Gastroesophageal sphincter (tissue), 4 donors: Measurements from ENCODE around the gene WWC1. TPM values are rescaled to one million over a fixed set of nuclear protein-coding genes. Genes with fewer than 3 reads are reported as not detected.

Experiments used
- ATAC-seq: fragments of 150-250 bp; one replicate; pipeline ENCODE4 v1.9.1; 2016; ENCODE audit warnings: mild to moderate bottlenecking, moderate library complexity
- H3K27ac ChIP-seq, 4 donors: fragments of 200-600 bp; sonication (generic) in 3 of 4; 1 replicate in 3 of 4; 2 replicates in 1 of 4; pipeline ENCODE4 v1.5.1; 2016 to 2019
- H3K27me3 ChIP-seq: fragments of 200-600 bp; sonication (generic); one replicate; pipeline ENCODE4 v1.5.1; 2019
- H3K36me3 ChIP-seq, 2 donors: fragments of 200-600 bp; sonication (generic); one replicate each; pipeline ENCODE4 v1.5.1; 2019; ENCODE audit warnings: control low read depth in 1 of 2
- H3K4me1 ChIP-seq, 3 donors: fragments of 200-600 bp; sonication (generic); 1 replicate in 2 of 3; 2 replicates in 1 of 3; pipeline ENCODE4 v1.5.1; 2016 to 2019; ENCODE audit warnings: control low read depth in 2 of 3
- H3K4me3 ChIP-seq, 2 donors: fragments of 200-600 bp; sonication (generic); one replicate each; pipeline ENCODE4 v1.5.1; 2019; ENCODE audit warnings: mild to moderate bottlenecking in 1 of 2, moderate library complexity in 1 of 2
- H3K9me3 ChIP-seq, 3 donors: fragments of 200-600 bp; sonication (generic); one replicate each; pipeline ENCODE4 v1.5.1; 2017 to 2019; ENCODE audit warnings: control low read depth in 2 of 3
- EP300 ChIP-seq: sonication (generic); formaldehyde crosslinking; IDR thresholded peaks from one replicate; pipeline ENCODE4 v1.6.1; 2017; ENCODE audit warnings: antibody characterized with exemption, mild to moderate bottlenecking
- POLR2A ChIP-seq, 2 donors: fragments of 450-650 bp; IDR thresholded peaks; one replicate each; pipeline ENCODE4 v1.6.1; 2017; ENCODE audit warnings: antibody characterized with exemption in 2 of 2, mild to moderate bottlenecking in 2 of 2, moderate library complexity in 1 of 2
- POLR2AphosphoS5 ChIP-seq: sonication (generic); formaldehyde crosslinking; IDR thresholded peaks from one replicate; pipeline ENCODE4 v1.6.1; 2017; ENCODE audit warnings: antibody characterized with exemption
- WGBS, 2 donors: methylation state at CpG; one replicate each; pipeline ENCODE4 v1.1.5; 2018; ENCODE audit warnings: low coverage in 1 of 2; 5-methylcytosine and 5-hydroxymethylcytosine counted together
- total RNA-seq, 4 donors: library from RNA; depleted of rRNA; stranded (reverse); fragments of >200 nt; gene quantifications; one replicate each; pipeline ENCODE4 v1.1.0, GENCODE V29; 2016
- TF ChIP-seq, protein P1 (sequence below), 4 experiments: fragments of 200-600 bp in 2 of 4; fragments of 450-650 bp in 2 of 4; sonication (generic) in 1 of 4; IDR thresholded peaks; one replicate each; pipeline ENCODE4 v1.5.1; 2017 to 2019; ENCODE audit warnings: antibody characterized with exemption in 4 of 4, mild to moderate bottlenecking in 2 of 4, moderate library complexity in 2 of 4

The WWC1 gene
- total RNA-seq, 4 donors from 2014 or later = 0.67 to 6.9 (median 3.8) TPM

DNA sequence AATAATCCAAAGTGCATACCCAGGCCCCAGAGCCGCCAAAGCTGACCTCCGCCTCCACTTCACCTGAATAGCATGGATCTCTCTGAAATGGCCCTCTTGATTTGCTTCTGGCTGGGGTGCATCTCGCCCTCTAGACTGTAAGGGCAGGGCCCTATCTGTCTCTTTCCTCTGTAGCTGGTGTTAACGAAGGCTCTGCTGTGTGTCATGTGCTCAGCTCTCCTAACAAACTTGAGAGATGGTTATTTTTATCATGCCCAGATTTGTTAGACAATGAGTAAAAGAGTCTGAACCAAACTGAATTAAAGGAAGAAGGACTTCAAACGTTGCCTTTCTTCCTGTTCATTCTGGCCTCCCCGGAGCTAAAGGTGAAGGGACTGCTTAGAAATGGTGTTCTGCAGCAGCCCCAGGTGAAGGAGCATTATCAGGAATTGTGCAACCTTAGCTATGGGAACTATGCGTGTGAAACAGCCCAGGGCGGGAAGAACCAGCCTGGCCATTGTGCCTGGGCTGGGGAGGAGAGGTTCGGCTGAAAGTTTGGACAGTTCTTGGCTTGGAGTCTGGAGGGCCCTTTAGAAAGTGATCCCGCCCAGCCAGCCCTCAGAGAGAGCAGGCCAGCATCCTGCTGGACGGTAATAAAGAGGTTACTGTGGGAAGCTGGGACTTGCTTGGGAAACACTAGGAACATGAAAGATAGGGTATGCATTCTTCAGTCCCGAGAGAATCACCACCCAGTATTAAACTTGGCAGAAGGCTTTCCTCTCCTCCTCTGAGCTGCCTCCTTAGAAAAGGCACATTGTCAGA is 73.5 kb downstream of the WWC1 start:
- no peaks in the 10 kb centered on the region for H3K4me1 ChIP-seq
- H3K36me3 ChIP-seq = no peaks in the 10 kb centered on the region
- no peak overlapping the region for H3K27ac ChIP-seq
- peaks cover 3% of the 10 kb centered on the region for H3K27me3 ChIP-seq
- TF ChIP-seq POLR2A (IDR thresholded peaks at IDR 0.05) (no peak), EP300 (no peak), POLR2AphosphoS5 (no peak)
- TF ChIP-seq, protein P1, sequence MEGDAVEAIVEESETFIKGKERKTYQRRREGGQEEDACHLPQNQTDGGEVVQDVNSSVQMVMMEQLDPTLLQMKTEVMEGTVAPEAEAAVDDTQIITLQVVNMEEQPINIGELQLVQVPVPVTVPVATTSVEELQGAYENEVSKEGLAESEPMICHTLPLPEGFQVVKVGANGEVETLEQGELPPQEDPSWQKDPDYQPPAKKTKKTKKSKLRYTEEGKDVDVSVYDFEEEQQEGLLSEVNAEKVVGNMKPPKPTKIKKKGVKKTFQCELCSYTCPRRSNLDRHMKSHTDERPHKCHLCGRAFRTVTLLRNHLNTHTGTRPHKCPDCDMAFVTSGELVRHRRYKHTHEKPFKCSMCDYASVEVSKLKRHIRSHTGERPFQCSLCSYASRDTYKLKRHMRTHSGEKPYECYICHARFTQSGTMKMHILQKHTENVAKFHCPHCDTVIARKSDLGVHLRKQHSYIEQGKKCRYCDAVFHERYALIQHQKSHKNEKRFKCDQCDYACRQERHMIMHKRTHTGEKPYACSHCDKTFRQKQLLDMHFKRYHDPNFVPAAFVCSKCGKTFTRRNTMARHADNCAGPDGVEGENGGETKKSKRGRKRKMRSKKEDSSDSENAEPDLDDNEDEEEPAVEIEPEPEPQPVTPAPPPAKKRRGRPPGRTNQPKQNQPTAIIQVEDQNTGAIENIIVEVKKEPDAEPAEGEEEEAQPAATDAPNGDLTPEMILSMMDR (IDR thresholded peaks at IDR 0.05) = no peak
- H3K9me3 ChIP-seq = no peaks in the 10 kb centered on the region
- 51 to 69% methylated on average over 6 to 8 of the region's 12 CpGs for WGBS, 2 donors
- H3K4me3 ChIP-seq = no peak overlapping the region
- ATAC-seq = no peak

DNA sequence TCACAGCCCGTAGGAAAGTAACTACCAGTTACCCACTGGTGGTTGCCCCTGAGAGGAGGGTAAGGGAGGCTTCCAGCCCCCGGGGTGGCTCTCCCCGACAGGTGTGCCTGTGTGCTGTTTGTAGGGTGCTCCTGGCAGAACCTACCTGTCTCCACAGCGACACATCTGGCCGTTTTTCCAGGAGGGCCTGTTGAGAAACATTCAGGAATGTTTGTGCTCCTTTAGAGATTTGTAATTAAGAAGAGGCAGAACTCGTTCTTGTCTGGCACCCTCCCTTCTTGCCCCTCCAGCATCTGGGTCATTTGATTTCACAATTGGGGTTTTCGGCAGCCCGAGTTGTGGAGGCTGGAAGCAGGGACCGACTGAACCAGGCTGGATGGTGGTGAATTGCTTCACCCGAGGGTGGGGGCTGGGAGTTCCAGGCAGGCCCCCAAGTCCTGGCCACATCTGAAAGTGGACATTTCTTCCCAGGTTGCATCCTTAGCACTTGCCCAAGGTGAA is 74.2 kb downstream of the WWC1 start:
- H3K27ac ChIP-seq = no peak overlapping the region
- TF ChIP-seq POLR2AphosphoS5 = no peak
- no peak for TF ChIP-seq EP300
- TF ChIP-seq, protein P1 (IDR thresholded peaks at IDR 0.05) = no peak
- no peak for TF ChIP-seq POLR2A (IDR thresholded peaks at IDR 0.05)
- 62% methylated on average over 5 of the region's 10 CpGs; no CpG with 5 or more reads in 1 of the 2 donors for WGBS, 2 donors
- no peaks in the 10 kb centered on the region for H3K36me3 ChIP-seq
- H3K9me3 ChIP-seq = no peaks in the 10 kb centered on the region
- no peak for ATAC-seq
- H3K4me3 ChIP-seq = no peak overlapping the region
- peaks cover 3% of the 10 kb centered on the region for H3K27me3 ChIP-seq
- no peaks in the 10 kb centered on the region for H3K4me1 ChIP-seq

DNA sequence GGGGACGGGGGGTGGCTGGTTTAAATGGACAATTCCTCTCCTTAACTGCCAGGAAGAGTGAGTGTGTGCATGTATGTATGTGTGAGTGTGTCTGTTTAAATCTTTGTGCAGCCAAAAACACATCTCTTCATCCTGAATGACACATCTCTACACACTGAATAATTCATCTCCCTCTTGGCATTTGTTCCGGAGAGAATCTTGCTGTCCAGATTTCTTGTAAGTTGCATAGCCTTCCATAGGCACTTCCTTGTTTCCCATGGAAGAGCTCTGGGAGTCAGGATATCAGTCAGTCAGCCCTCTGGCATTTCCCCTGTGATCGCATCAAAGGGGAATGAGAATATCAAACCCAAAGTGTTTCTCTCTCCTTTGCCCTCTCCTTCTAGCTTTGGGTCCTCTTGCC is 74.7 kb downstream of the WWC1 start:
- 38 to 60% methylated on average over 1 to 2 of the region's 3 CpGs for WGBS, 2 donors
- ATAC-seq = no peak
- no peak overlapping the region for H3K27ac ChIP-seq
- H3K4me1 ChIP-seq = no peaks in the 10 kb centered on the region
- H3K9me3 ChIP-seq = no peaks in the 10 kb centered on the region
- TF ChIP-seq EP300 = no peak
- TF ChIP-seq POLR2AphosphoS5 = no peak
- TF ChIP-seq, protein P1 (IDR thresholded peaks at IDR 0.05) = no peak
- TF ChIP-seq POLR2A (IDR thresholded peaks at IDR 0.05) = no peak
- H3K27me3 ChIP-seq = peaks cover 3% of the 10 kb centered on the region
- H3K4me3 ChIP-seq = no peak overlapping the region
- no peaks in the 10 kb centered on the region for H3K36me3 ChIP-seq

DNA sequence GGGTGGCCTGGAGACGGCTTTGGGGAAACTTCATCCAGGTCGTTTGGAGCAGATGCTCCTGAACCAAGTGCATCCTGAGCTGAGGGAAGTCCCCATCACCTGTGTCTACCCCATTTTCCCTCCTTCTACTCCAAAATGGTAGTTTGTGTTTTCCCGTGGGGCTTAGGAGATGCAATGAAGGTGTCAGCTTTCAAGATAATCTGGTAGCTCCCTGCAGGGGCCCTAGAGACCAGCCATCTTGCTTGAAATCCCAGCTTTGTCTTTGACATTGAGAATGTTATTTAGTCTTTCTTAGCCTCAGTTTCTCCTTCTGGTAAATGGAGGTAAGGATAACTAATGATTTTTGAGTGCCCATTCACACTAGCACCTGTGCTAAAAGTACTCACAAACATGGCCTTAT is 77.4 kb downstream of the WWC1 start:
- TF ChIP-seq POLR2AphosphoS5 (no peak), POLR2A (IDR thresholded peaks at IDR 0.05) (no peak), EP300 (no peak)
- TF ChIP-seq, protein P1 (IDR thresholded peaks at IDR 0.05) = no peak
- WGBS, 2 donors = 62 to 71% methylated on average over 3 of the region's 3 CpGs
- Histone ChIP-seq H3K4me3 (no peak overlapping the region), H3K27ac (no peak overlapping the region), H3K36me3 (no peaks in the 10 kb centered on the region), H3K4me1 (no peaks in the 10 kb centered on the region), H3K9me3 (no peaks in the 10 kb centered on the region), H3K27me3 (peaks cover 3% of the 10 kb centered on the region)
- no peak for ATAC-seq

DNA sequence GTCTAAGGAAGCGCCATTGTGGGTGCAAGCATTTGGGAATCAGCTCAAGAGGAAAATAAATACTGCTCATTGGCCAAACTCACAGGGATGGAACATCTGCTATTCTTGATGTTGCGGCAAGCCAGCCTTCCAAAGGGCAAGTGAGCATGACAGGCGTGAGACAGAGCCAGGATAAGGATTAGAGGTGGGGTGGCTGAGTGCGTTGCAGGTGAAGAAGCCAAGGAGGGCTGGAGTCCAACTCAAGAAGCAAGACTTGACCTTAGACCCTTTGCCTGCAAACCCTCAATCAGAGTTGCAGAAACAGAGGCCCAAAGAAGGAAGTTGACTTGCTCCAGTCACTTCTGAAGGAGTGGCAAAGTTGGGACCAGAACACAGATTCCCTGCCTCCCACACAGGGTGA is 79.4 kb downstream of the WWC1 start:
- TF ChIP-seq POLR2A (IDR thresholded peaks at IDR 0.05) = no peak
- TF ChIP-seq, protein P1 (IDR thresholded peaks at IDR 0.05) = no peak
- no peak for TF ChIP-seq POLR2AphosphoS5
- no peak for TF ChIP-seq EP300
- WGBS, 2 donors = 81 to 100% methylated on average over 2 to 4 of the region's 4 CpGs
- peaks cover 3% of the 10 kb centered on the region for H3K27me3 ChIP-seq
- ATAC-seq = no peak
- no peaks in the 10 kb centered on the region for H3K9me3 ChIP-seq
- H3K36me3 ChIP-seq = no peaks in the 10 kb centered on the region
- no peak overlapping the region for H3K4me3 ChIP-seq
- no peak overlapping the region for H3K27ac ChIP-seq
- no peaks in the 10 kb centered on the region for H3K4me1 ChIP-seq
